MM.1S (cell line): ENCODE data around the gene GABRB3.

Source experiments
- EZH2 ChIP-seq: fragments of 300-600 bp; sonication (generic); optimal IDR thresholded peaks from 2 replicates; pipeline ENCODE3; 2017; ENCODE audit warnings: low read depth, mild to moderate bottlenecking, antibody characterized with exemption, low read length, mixed read lengths
- TF ChIP-seq, protein P1 (sequence below): fragments of 300-600 bp; sonication (generic); IDR thresholded peaks from 2 replicates; pipeline ENCODE4 v1.5.1; 2016; ENCODE audit warnings: antibody characterized with exemption, low read length, mixed read lengths

DNA sequence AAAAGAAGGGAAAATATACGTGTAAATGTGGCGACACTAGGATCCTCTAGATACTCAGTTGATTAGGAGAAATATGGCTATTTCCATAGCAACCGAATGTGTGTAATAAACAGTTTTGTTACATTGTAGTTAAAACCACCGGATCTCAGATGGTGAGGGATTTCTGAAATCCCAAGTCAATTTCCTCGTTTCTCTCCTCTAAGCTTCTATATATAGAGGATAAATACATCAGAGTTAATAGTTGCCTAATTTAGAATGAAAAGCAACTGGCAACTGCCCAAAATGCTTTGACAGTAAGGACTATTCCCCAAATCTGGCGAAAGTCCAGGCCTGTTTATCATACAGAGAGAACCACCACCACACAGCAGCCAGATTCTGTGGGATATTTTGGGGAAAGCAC lies 112.6 kb downstream of the GABRB3 start:
- TF ChIP-seq, protein P1, sequence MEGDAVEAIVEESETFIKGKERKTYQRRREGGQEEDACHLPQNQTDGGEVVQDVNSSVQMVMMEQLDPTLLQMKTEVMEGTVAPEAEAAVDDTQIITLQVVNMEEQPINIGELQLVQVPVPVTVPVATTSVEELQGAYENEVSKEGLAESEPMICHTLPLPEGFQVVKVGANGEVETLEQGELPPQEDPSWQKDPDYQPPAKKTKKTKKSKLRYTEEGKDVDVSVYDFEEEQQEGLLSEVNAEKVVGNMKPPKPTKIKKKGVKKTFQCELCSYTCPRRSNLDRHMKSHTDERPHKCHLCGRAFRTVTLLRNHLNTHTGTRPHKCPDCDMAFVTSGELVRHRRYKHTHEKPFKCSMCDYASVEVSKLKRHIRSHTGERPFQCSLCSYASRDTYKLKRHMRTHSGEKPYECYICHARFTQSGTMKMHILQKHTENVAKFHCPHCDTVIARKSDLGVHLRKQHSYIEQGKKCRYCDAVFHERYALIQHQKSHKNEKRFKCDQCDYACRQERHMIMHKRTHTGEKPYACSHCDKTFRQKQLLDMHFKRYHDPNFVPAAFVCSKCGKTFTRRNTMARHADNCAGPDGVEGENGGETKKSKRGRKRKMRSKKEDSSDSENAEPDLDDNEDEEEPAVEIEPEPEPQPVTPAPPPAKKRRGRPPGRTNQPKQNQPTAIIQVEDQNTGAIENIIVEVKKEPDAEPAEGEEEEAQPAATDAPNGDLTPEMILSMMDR = no peak
- no peak for TF ChIP-seq EZH2
